NB4 (cell line): ENCODE results near the gene CD52.
"Not testable (repeated sequence)": the region's sequence is repeated elsewhere in the genome, so short reads cannot be mapped to it uniquely, and the experiment has no call there.

ENCODE experiments used
- CTCF ChIP-seq: IDR thresholded peaks from one replicate; pipeline ENCODE4 v1.5.1; 2012; ENCODE audit warnings: low read depth, low read length
- MYC ChIP-seq: IDR thresholded peaks from 2 replicates; pipeline ENCODE4 v1.6.1; 2011; ENCODE audit warnings: low read depth, low read length
- POLR2A ChIP-seq: IDR thresholded peaks from 2 replicates; pipeline ENCODE4 v1.6.1; 2011; ENCODE audit warnings: mild to moderate bottlenecking; ENCODE audit not compliant: insufficient read length; ENCODE audit errors: extremely low read depth

GRCh38 chr1:26292735-26293134 is 25.0 kb upstream of the CD52 start:
- not testable (repeated sequence) for TF ChIP-seq CTCF, POLR2A, MYC
